ENCODE data around the gene ZFPM1. TPM values are rescaled to one million over a fixed set of nuclear protein-coding genes. Genes with fewer than 3 reads are reported as not detected.

Gene ZFPM1
- total RNA-seq, 6 experiments from 2014 or later: 4.5 to 6.4 (median 5.1) TPM

DNA sequence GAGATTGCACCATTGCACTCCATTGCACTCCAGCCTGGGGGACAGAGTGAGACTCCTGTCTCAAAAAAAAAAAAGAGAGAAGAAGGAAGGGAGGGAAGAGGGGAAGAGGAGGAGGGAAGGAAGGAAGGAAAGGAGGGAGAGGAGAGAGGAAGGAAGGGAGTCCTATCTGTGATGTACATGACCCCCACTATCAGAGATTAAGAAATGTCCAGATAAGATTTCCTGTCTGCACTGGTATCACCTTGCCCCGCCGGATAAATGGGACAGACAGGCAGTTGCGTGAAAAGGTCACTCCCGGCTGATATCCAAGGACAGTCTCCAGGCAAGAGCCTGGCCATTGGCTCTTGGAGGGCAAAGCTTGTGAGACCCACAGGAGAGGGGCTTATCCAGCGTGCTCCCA is 5.2 kb upstream of the ZFPM1 start:
- Mint-ChIP-seq H3K4me1 (ENCODE audit: low read depth) (no peaks in the 10 kb centered on the region), H3K27ac (no peak overlapping the region), H3K36me3 (ENCODE audit: low read depth) (no peaks in the 10 kb centered on the region), H3K27me3 (ENCODE audit: insufficient read depth) (peaks cover 15% of the 10 kb centered on the region), H3K4me3 (no peak overlapping the region), H3K9me3 (no peaks in the 10 kb centered on the region; the same call in 1 of the 2 replicates)
- DNase-seq: no peak
- TF ChIP-seq, protein P1, sequence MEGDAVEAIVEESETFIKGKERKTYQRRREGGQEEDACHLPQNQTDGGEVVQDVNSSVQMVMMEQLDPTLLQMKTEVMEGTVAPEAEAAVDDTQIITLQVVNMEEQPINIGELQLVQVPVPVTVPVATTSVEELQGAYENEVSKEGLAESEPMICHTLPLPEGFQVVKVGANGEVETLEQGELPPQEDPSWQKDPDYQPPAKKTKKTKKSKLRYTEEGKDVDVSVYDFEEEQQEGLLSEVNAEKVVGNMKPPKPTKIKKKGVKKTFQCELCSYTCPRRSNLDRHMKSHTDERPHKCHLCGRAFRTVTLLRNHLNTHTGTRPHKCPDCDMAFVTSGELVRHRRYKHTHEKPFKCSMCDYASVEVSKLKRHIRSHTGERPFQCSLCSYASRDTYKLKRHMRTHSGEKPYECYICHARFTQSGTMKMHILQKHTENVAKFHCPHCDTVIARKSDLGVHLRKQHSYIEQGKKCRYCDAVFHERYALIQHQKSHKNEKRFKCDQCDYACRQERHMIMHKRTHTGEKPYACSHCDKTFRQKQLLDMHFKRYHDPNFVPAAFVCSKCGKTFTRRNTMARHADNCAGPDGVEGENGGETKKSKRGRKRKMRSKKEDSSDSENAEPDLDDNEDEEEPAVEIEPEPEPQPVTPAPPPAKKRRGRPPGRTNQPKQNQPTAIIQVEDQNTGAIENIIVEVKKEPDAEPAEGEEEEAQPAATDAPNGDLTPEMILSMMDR (IDR thresholded peaks at IDR 0.05): no peak

DNA sequence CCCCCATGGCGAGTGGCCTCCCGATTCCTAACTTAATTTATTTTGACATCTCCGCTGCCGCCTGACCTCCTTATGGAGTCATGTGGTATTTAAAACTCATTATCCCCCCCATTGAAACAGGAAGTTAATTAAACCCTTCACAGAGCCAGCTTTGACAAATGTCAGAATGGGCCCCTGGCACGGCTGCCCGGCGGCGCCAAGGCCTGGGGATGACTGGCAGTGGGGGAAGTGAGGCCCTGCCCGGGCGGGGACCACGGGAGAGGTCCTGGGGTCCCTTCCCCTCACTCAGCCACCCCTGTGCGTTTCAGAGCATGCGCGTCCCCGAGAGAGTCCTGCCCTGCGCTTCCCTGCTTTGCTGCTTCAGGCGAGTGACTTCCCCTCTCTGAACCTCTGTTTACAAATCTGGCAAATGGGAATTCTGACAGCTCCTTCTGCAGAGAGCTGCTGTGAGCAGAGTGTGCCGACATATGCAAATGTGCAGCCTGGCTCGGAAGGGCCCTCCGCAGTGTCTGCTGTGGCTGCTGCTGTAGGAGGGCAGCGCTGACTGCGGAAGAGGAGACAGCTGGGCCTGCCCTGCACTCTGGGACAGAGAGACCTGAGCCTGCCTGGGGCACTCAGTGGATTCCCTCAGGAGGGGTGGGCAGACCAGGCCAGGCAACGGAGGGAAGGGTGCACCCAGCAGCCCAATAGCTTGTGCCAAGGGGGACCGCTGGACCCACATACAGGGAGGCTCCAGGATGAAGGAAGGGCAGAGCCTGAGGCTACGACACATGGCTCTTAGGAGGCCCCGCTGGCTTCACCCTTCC is 4.4 kb upstream of the ZFPM1 start:
- TF ChIP-seq, protein P1 (IDR thresholded peaks at IDR 0.05): no peak
- H3K27me3 Mint-ChIP-seq (ENCODE audit: insufficient read depth): peaks cover 11% of the 10 kb centered on the region
- no peaks in the 10 kb centered on the region; the same call in 1 of the 2 replicates for H3K9me3 Mint-ChIP-seq
- H3K4me3 Mint-ChIP-seq: no peak overlapping the region
- H3K27ac Mint-ChIP-seq: no peak overlapping the region
- no peaks in the 10 kb centered on the region for H3K36me3 Mint-ChIP-seq (ENCODE audit: low read depth)
- H3K4me1 Mint-ChIP-seq (ENCODE audit: low read depth): no peaks in the 10 kb centered on the region
- no peak for DNase-seq

DNA sequence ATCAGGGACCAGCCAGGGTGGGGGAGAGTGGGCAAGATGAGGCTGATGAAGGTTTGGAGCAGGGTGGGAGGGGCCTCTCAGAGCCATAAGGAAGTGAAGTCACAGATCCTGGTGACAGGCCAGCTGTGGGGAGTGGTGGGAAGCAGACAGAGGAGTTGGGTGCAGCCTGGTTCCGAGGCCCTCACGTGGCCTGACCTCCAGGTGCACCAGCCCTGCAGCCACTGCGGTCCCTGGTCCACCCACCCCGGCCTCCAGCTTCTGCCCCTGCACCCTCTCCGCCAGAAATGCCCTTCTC is 3.9 kb upstream of the ZFPM1 start:
- Mint-ChIP-seq H3K36me3 (ENCODE audit: low read depth) (no peaks in the 10 kb centered on the region), H3K27me3 (ENCODE audit: insufficient read depth) (peaks cover 11% of the 10 kb centered on the region), H3K4me1 (ENCODE audit: low read depth) (no peaks in the 10 kb centered on the region), H3K9me3 (no peaks in the 10 kb centered on the region), H3K27ac (no peak overlapping the region), H3K4me3 (no peak overlapping the region)
- no peak for DNase-seq
- TF ChIP-seq, protein P1 (IDR thresholded peaks at IDR 0.05): no peak

DNA sequence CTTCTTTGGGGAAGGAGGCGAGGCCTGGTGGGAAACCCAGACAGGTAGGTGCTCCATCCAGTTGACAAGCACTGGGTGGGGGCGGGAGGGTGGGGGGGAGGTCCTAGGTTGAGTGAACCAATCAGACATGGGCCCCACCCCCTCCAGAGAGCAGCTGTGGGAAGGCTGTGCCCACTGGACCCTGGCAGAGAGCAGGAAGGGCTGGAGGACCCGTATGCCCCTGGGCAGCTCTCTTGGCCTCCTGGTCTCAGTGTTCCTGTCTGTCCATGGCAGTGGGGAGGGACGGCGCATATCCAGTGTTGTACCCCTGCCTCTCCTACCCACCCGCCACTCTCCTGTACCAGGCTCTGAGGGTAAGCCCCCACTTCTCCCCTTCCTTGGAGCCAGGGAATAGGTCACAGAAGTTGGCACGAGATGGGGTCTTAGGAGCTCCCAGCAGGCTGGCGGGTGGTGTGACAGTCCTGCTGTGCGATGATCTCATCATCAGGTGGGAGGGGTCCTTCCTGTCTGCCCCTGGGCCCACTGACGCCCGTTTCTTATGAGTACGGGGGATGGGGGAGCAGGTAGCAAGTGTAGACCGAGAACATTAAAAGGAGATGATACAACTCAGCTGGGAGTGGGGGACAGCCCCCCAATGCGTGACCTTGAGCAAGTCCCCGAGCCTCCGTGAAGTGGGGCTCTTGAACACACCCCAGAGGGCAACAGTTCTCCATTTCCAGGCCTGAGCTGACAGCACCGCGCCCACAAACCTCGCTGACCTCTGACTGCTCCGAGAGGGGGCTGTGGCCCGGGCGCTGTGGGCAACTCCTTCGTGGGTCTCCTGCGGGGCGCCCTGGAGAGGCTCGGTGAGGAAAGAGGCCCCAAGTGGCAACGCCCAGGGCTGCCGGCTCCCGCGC is 1.2 kb upstream of the ZFPM1 start:
- peaks cover 13% of the 10 kb centered on the region for H3K27me3 Mint-ChIP-seq (ENCODE audit: insufficient read depth)
- H3K4me1 Mint-ChIP-seq (ENCODE audit: low read depth): peaks cover 14% of the 10 kb centered on the region
- no peak for DNase-seq
- no peaks in the 10 kb centered on the region for H3K9me3 Mint-ChIP-seq
- no peak overlapping the region for H3K27ac Mint-ChIP-seq
- no peaks in the 10 kb centered on the region for H3K36me3 Mint-ChIP-seq (ENCODE audit: low read depth)
- TF ChIP-seq, protein P1 (IDR thresholded peaks at IDR 0.05): no peak
- peak overlapping the region; percentile 82 for H3K4me3 Mint-ChIP-seq

DNA sequence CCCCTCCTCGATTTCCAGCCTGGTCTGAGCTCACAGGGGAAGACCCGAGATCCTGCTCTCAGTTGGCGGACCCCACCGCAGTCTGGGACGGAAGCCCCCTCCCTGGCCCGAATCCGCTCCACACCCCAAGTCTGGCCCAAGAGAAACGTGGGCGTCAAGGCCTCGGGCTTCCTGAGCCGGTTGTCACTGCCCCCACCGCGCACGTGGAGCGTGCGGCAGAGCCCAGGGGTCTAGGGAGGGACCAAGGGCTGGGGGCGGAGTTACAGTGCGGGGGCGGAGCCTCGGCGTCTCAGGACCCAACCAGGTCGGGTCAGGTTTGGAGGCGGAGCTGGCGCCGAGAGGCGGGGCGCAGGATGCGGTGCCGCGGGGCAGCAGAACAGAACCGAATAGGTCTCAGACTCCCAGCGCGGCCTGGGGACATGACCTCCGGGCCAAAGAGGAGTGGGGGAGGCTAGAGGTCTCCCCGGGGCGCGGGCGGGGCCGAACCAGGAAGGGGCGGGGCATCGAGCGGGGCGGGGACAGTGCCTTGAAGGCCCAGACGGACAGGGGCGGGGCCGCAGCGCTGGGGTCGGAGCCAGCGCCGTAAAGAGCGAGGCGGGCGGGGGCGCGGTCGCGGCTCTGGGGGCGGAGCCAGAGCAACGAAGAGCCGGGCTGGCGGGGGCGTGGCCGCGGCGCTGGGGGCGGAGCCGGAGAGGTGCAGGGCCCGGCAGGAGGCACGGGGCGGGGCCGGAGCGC is 431 bp upstream of the ZFPM1 start:
- Mint-ChIP-seq H3K27me3 (ENCODE audit: insufficient read depth) (peaks cover 10% of the 10 kb centered on the region), H3K4me3 (peak overlapping the region; percentile 82), H3K27ac (peak overlapping the region; percentile 70), H3K9me3 (no peaks in the 10 kb centered on the region), H3K36me3 (ENCODE audit: low read depth) (no peaks in the 10 kb centered on the region), H3K4me1 (ENCODE audit: low read depth) (peaks cover 14% of the 10 kb centered on the region)
- peak; percentile 89 for DNase-seq
- TF ChIP-seq, protein P1 (IDR thresholded peaks at IDR 0.05): no peak
